H9 (cell line): Measurements from ENCODE around the gene CD2BP2. TPM values are rescaled to one million over a fixed set of nuclear protein-coding genes. Genes with fewer than 3 reads are reported as not detected.
A peak's percentile ranks its signal among the peaks of the same experiment; 100 is the strongest.

Experiments
- DNase-seq: peaks from one replicate; pipeline ENCODE4 v3.0.0-alpha.2; 2017
- H2AFZ ChIP-seq: one replicate; pipeline ENCODE4 v1.6.1; 2013; ENCODE audit warnings: mild to moderate bottlenecking, low read length, control low read depth, moderate library complexity
- H2AK5ac ChIP-seq: 2 replicates; pipeline ENCODE4 v1.6.1; 2013; ENCODE audit warnings: low read length, control low read depth, mixed read lengths; ENCODE audit not compliant: insufficient read length
- H2BK120ac ChIP-seq: one replicate; pipeline ENCODE4 v1.6.1; 2013; ENCODE audit warnings: low read depth, mild to moderate bottlenecking, low read length, control low read depth, inconsistent platforms; ENCODE audit not compliant: poor library complexity, severe bottlenecking
- H2BK12ac ChIP-seq: 2 replicates; pipeline ENCODE4 v1.6.1; 2013; ENCODE audit warnings: low read length, control low read depth, mixed read lengths, low read depth; ENCODE audit not compliant: insufficient read length
- H2BK15ac ChIP-seq: 2 replicates; pipeline ENCODE4 v1.6.1; 2013; ENCODE audit warnings: low read depth, low read length, control low read depth
- H2BK20ac ChIP-seq: one replicate; pipeline ENCODE4 v1.6.1; 2013; ENCODE audit warnings: low read depth, mild to moderate bottlenecking, low read length, control low read depth, inconsistent platforms; ENCODE audit not compliant: poor library complexity, severe bottlenecking
- H2BK5ac ChIP-seq: 2 replicates; pipeline ENCODE4 v1.6.1; 2013; ENCODE audit warnings: low read length, control low read depth, mixed read lengths; ENCODE audit not compliant: insufficient read length
- H3K14ac ChIP-seq: 2 replicates; pipeline ENCODE4 v1.6.1; 2013; ENCODE audit warnings: low read length, control low read depth; ENCODE audit not compliant: insufficient read depth
- H3K18ac ChIP-seq: 2 replicates; pipeline ENCODE4 v1.6.1; 2013; ENCODE audit warnings: low read depth, mild to moderate bottlenecking, mixed read lengths, low read length, control low read depth; ENCODE audit not compliant: insufficient read length
- H3K23ac ChIP-seq: 2 replicates; pipeline ENCODE4 v1.6.1; 2013; ENCODE audit warnings: low read length, control low read depth, mixed read lengths, low read depth; ENCODE audit not compliant: insufficient read length
- H3K23me2 ChIP-seq: 2 replicates; pipeline ENCODE4 v1.6.1; 2013; ENCODE audit warnings: low read depth, mild to moderate bottlenecking, mixed read lengths, low read length, control low read depth; ENCODE audit not compliant: insufficient read length, poor library complexity, severe bottlenecking
- H3K27ac ChIP-seq: 2 replicates; pipeline ENCODE4 v1.5.1; 2013; ENCODE audit warnings: low read length, control low read depth, mixed read lengths, low read depth; ENCODE audit not compliant: insufficient read length
- H3K27me3 ChIP-seq: 2 replicates; pipeline ENCODE4 v1.6.1; 2013; ENCODE audit warnings: low read length, control low read depth, inconsistent platforms; ENCODE audit not compliant: insufficient read depth
- H3K4ac ChIP-seq: 2 replicates; pipeline ENCODE4 v1.6.1; 2013; ENCODE audit warnings: low read depth, mild to moderate bottlenecking, control low read depth, inconsistent platforms, low read length, moderate library complexity
- H3K4me1 ChIP-seq: 2 replicates; pipeline ENCODE4 v1.6.1; 2013; ENCODE audit warnings: low read length, control low read depth, inconsistent platforms; ENCODE audit not compliant: insufficient read depth
- H3K4me2 ChIP-seq: 2 replicates; pipeline ENCODE4 v1.6.1; 2013; ENCODE audit warnings: low read length, control low read depth, mixed read lengths; ENCODE audit not compliant: insufficient read length, insufficient read depth
- H3K56ac ChIP-seq: 2 replicates; pipeline ENCODE4 v1.6.1; 2013; ENCODE audit warnings: low read depth, mild to moderate bottlenecking, mixed read lengths, low read length, control low read depth; ENCODE audit not compliant: insufficient read length
- H3K79me1 ChIP-seq: 2 replicates; pipeline ENCODE4 v1.6.1; 2013; ENCODE audit warnings: low read depth, mild to moderate bottlenecking, moderate library complexity, low read length, control low read depth, inconsistent platforms; ENCODE audit not compliant: insufficient read depth, poor library complexity, severe bottlenecking
- H3K79me2 ChIP-seq: 2 replicates; pipeline ENCODE4 v1.6.1; 2013; ENCODE audit warnings: low read length, control low read depth, inconsistent platforms; ENCODE audit not compliant: insufficient read depth
- H3K9ac ChIP-seq: 2 replicates; pipeline ENCODE4 v1.6.1; 2013; ENCODE audit warnings: low read length, control low read depth, mixed read lengths; ENCODE audit not compliant: insufficient read length; ENCODE audit errors: extremely low read depth
- H3K9me3 ChIP-seq: one replicate; pipeline ENCODE4 v1.6.1; 2013; ENCODE audit warnings: low read depth, low read length, inconsistent platforms; ENCODE audit not compliant: control insufficient read depth
- H3T11ph ChIP-seq: one replicate; pipeline ENCODE4 v1.6.1; 2013; ENCODE audit warnings: mild to moderate bottlenecking, low read length, control low read depth, inconsistent platforms
- H4K20me1 ChIP-seq: one replicate; pipeline ENCODE4 v1.6.1; 2013; ENCODE audit not compliant: control insufficient read depth, insufficient read length, insufficient read depth
- H4K5ac ChIP-seq: 2 replicates; pipeline ENCODE4 v1.6.1; 2013; ENCODE audit warnings: low read depth, mild to moderate bottlenecking, mixed read lengths, low read length, control low read depth; ENCODE audit not compliant: insufficient read length
- H4K8ac ChIP-seq: replicated peaks from 2 replicates; pipeline ENCODE4 v1.6.1; 2013; ENCODE audit warnings: low read length, control low read depth, mixed read lengths, low read depth; ENCODE audit not compliant: insufficient read length
- H4K91ac ChIP-seq: 2 replicates; pipeline ENCODE4 v1.6.1; 2013; ENCODE audit warnings: low read depth, mild to moderate bottlenecking, moderate library complexity, mixed read lengths, low read length, control low read depth; ENCODE audit not compliant: insufficient read length
- H3K27ac Mint-ChIP-seq, 3 experiments: 2 replicates in 2 of 3; 3 replicates in 1 of 3; pipeline ENCODE4 v1.8.0; 2020 to 2021; ENCODE audit warnings: mixed read lengths in 3 of 3, mild to moderate bottlenecking in 1 of 3, moderate library complexity in 1 of 3
- H3K27me3 Mint-ChIP-seq: 2 replicates; pipeline ENCODE4 v1.8.0; 2021; ENCODE audit warnings: low read depth, mild to moderate bottlenecking, moderate library complexity, mixed read lengths
- H3K36me3 Mint-ChIP-seq, 3 experiments: 2 replicates in 2 of 3; 3 replicates in 1 of 3; pipeline ENCODE4 v1.8.0; 2020 to 2021; ENCODE audit warnings: low read depth in 3 of 3, mixed read lengths in 3 of 3; ENCODE audit not compliant: insufficient read depth in 1 of 3
- H3K4me1 Mint-ChIP-seq, 2 experiments: 2 replicates each; pipeline ENCODE4 v1.8.0; 2020; ENCODE audit warnings: mixed read lengths in 2 of 2
- H3K4me3 Mint-ChIP-seq, 2 experiments: 2 replicates in 1 of 2; 3 replicates in 1 of 2; pipeline ENCODE4 v1.8.0; 2020 to 2021; ENCODE audit warnings: mild to moderate bottlenecking in 2 of 2, mixed read lengths in 2 of 2, moderate library complexity in 1 of 2
- H3K9me3 Mint-ChIP-seq, 2 experiments: 2 replicates in 1 of 2; 3 replicates in 1 of 2; pipeline ENCODE4 v1.8.0; 2020; ENCODE audit warnings: mild to moderate bottlenecking in 2 of 2, mixed read lengths in 2 of 2, moderate library complexity in 1 of 2
- WGBS: extraction: QIAGEN DNeasy Blood & Tissue Kit; methylation state at CpG from one replicate; pipeline ENCODE4 v1.1.7; 2013; ENCODE audit warnings: missing lambda C conversion rate, low lambda C conversion rate, mixed read lengths; ENCODE audit not compliant: insufficient read length; ENCODE audit errors: extremely low coverage; 5-methylcytosine and 5-hydroxymethylcytosine counted together
- total RNA-seq: library from RNA; stranded (reverse); gene quantifications from 2 replicates; pipeline ENCODE4 v1.2.1, GENCODE V29; 2021
- TF ChIP-seq, protein P1 (sequence below): fragments of 200-600 bp; sonication (generic); conservative IDR thresholded peaks from 3 replicates; pipeline ENCODE4 v1.8.0; 2021; ENCODE audit warnings: antibody characterized with exemption, mild to moderate bottlenecking

Gene CD2BP2
- total RNA-seq, 1 experiment from 2014 or later, result 90.1 TPM

- Histone ChIP-seq H2BK5ac (no peak overlapping the region), H3K9me3 (no peaks in the 10 kb centered on the region), H3K79me2 (peaks cover 3% of the 10 kb centered on the region; the same call in 1 of the 2 replicates), H3K27me3 (no peaks in the 10 kb centered on the region), H2BK15ac (no peak overlapping the region), H2BK12ac (no peak overlapping the region), H3K27ac (no peak overlapping the region), H3K23me2 (peaks cover 13% of the 10 kb centered on the region), H3K23ac (no peak overlapping the region), H2BK120ac (no peak overlapping the region), H4K91ac (no peak overlapping the region), H4K20me1 (no peaks in the 10 kb centered on the region), H3K9ac (no peak overlapping the region), H3K79me1 (peaks cover 8% of the 10 kb centered on the region), H2BK20ac (no peak overlapping the region), H2AFZ (no peak overlapping the region), H4K5ac (no peak overlapping the region), H3K4me1 (no peaks in the 10 kb centered on the region), H3K4ac (no peak overlapping the region), H3T11ph (no peak overlapping the region), H2AK5ac (no peak overlapping the region), H3K14ac (no peak overlapping the region), H4K8ac (no peak overlapping the region), H3K18ac (no peak overlapping the region), H3K56ac (no peak overlapping the region), H3K4me2 (no peak overlapping the region)
- Mint-ChIP-seq H3K27me3 (no peaks in the 10 kb centered on the region; the same call in 1 of the 2 replicates), H3K9me3 (no peaks in the 10 kb centered on the region), H3K4me1 (peaks cover 19 to 24% of the 10 kb centered on the region in 2 experiments), H3K4me3 (peak overlapping the region; percentile 51 to 65; a peak in 3 of 5 replicates), H3K27ac (peak overlapping the region in 2 of 3 experiments; percentile 25 to 72; a peak in 2 of 7 replicates), H3K36me3 (peaks cover 27 to 65% (median 58%) of the 10 kb centered on the region in 3 experiments; a peak in 6 of 7 replicates)
- no peak for DNase-seq
- TF ChIP-seq, protein P1, sequence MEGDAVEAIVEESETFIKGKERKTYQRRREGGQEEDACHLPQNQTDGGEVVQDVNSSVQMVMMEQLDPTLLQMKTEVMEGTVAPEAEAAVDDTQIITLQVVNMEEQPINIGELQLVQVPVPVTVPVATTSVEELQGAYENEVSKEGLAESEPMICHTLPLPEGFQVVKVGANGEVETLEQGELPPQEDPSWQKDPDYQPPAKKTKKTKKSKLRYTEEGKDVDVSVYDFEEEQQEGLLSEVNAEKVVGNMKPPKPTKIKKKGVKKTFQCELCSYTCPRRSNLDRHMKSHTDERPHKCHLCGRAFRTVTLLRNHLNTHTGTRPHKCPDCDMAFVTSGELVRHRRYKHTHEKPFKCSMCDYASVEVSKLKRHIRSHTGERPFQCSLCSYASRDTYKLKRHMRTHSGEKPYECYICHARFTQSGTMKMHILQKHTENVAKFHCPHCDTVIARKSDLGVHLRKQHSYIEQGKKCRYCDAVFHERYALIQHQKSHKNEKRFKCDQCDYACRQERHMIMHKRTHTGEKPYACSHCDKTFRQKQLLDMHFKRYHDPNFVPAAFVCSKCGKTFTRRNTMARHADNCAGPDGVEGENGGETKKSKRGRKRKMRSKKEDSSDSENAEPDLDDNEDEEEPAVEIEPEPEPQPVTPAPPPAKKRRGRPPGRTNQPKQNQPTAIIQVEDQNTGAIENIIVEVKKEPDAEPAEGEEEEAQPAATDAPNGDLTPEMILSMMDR, result peak; percentile 49; the same call in 2 of the 3 replicates
- no CpG with 5 or more reads among the region's 14 CpGs for WGBS
Observed at GRCh38 chr16:30352488-30353401, 2.4 kb downstream of the CD2BP2 start.
